GM12865 (cell line): ENCODE measurements around the gene SASH1.

ENCODE experiments used
- DNase-seq: peaks from one replicate; pipeline ENCODE4 v3.0.0; 2010; ENCODE audit warnings: low read depth
- H3K4me3 ChIP-seq: 2 replicates; pipeline ENCODE4 v1.5.1; 2011; ENCODE audit warnings: mild to moderate bottlenecking, low read depth, low read length, control low read depth
- TF ChIP-seq, protein P1 (sequence below): IDR thresholded peaks from 2 replicates; pipeline ENCODE4 v1.5.1; 2011; ENCODE audit warnings: low read length, control low read depth, low read depth, inconsistent platforms; ENCODE audit not compliant: insufficient read depth; ENCODE audit errors: missing control alignments

The SASH1 gene

DNA sequence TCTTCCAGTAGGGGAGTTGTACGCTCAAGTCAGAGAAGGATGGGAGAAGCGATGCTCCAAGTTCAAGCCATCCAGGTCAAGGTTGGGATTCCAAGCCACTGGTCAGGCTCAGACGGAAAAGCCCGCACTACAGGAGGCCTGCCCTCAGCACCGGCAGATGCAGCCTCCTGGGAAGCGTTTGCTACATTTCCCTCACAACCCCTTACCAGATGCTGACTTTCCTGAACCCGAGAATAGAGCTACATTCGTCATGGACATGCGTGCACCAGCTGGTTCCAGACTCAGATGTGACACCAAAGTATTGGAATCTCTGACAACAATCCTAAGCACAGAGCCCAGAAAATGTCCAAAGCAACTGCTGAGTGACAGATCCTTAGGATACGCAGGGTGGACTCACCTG, 174.8 kb downstream of the SASH1 start:
- no peak for DNase-seq
- no peak overlapping the region for H3K4me3 ChIP-seq
- TF ChIP-seq, protein P1, sequence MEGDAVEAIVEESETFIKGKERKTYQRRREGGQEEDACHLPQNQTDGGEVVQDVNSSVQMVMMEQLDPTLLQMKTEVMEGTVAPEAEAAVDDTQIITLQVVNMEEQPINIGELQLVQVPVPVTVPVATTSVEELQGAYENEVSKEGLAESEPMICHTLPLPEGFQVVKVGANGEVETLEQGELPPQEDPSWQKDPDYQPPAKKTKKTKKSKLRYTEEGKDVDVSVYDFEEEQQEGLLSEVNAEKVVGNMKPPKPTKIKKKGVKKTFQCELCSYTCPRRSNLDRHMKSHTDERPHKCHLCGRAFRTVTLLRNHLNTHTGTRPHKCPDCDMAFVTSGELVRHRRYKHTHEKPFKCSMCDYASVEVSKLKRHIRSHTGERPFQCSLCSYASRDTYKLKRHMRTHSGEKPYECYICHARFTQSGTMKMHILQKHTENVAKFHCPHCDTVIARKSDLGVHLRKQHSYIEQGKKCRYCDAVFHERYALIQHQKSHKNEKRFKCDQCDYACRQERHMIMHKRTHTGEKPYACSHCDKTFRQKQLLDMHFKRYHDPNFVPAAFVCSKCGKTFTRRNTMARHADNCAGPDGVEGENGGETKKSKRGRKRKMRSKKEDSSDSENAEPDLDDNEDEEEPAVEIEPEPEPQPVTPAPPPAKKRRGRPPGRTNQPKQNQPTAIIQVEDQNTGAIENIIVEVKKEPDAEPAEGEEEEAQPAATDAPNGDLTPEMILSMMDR = no peak

DNA sequence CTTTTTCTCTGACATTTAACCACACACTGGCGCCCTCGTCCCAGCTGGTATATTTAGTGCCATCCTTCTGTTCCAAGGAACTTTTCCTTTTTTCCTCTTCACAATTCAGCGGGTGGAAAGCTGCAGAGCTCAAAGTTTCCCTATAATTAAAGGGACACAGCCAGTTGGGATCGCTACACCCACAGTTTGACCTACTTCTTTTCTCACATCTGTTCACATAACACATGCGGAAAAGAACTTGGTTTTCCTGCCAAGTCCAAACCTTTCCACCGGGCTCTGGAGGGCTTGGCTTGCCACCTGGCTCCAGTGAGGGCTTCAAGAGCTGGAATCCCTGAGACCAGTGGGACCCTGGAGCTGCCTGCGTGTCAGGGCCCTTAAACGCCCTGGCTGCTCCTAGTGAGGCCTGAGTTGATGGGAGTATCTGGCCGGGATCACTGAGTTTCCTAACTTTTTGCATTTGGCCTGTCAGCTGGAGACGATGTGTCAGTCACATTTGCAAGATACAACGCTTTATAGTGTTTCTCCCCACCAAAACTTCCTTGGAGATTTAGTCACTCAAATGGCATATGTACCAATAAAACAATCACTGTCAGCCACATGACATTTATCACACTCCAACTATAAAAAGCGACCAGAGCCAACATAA, 176.0 kb downstream of the SASH1 start:
- DNase-seq = no peak
- TF ChIP-seq, protein P1 = no peak
- no peak overlapping the region for H3K4me3 ChIP-seq

DNA sequence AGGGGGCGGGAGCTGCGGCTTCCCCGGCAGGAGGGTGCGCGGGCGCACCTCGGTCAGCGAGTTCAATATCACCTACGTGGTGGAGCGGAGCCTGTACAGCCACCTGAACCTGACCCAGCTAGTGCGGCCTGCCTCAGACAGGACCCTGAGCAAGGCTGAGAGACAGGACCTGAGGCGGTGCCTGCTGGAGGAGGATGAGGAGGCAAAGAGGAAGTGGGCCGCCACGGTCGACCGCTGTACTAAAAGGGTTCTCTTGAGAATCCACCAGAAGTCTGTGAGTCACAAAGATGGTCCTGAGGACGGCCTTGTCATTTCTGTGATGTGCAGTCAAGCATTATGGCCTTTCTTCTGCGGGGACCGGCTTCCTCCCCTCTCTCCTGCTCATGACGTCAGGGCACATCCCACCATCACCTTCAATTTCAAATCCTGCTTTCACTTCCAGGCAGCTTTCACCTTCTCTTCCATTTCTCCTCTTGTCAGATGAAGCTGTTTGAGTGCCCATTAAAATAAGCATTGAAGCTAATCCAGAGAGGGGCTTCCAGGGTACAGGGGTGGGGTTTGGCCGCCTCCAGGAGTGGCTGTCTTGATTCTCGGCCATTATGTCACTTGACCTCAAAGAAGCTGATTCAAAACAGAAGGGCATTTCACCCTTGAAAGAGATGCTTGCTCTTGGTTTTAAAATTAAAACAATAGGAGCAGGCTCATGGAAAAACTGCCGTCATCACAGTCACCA, 177.6 kb downstream of the SASH1 start:
- TF ChIP-seq, protein P1 = no peak
- DNase-seq = peak; percentile 85
- no peak overlapping the region for H3K4me3 ChIP-seq

DNA sequence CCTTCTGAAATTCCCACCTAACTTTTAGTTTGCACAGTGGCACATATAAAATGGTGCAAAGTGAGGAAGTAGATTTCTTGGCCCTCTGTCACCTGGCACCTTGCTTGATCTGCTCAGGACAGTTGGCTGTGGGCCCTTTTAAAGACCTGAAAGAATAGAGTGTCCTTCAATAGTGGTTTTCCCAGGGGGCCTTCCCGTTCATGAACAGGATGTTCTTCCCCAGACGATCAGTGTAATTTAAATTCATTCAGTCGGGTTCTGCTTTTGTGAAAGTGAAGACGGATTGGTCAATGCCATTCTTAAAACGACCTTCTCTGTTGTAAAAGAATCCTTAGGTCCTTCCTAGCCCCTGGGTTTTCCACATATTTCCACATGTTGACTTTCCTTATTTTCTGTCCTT, 178.5 kb downstream of the SASH1 start:
- DNase-seq = no peak

DNA sequence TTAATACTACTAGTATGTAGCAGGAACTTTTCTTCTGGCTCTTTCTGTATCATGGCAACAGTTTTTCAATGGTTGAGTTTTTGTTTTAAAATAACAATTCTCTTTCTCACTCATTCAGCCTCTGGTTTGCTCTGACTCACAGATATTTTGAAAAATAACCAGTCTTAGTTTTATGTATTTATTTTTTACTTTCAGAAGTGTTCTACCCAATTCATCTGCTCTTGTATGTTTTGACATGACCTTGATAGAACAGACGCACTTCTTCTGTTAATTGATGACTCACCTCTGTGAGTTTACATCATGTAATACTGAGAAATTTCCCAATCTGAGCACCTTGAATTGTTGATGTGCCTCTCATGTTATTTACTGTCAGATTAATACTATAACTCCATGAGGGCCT, 178.9 kb downstream of the SASH1 start:
- H3K4me3 ChIP-seq = no peak overlapping the region
- TF ChIP-seq, protein P1 = no peak
- no peak for DNase-seq

More for the DNA sequence above, 178.5 kb downstream of the SASH1 start:
- TF ChIP-seq, protein P1 = no peak
- H3K4me3 ChIP-seq = no peak overlapping the region

DNA sequence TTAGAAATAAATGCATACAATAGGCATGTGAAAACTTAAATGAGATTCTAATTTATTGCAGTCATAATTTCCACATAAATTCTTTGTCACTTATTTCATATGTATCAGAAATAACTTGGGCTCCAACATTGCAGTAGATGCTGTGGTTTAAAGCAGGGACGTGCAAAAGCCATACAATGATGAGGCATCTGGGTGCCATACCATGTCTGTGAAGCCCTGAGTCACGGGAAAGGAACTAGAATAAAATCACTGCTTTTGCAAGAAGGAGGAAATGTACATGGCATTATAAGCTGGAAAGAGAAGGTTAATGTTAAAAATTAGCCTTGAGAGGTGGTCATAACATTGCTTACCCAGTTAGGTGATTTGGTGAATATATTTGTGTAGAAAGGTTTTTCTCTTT, 180.4 kb downstream of the SASH1 start:
- TF ChIP-seq, protein P1 = no peak
- H3K4me3 ChIP-seq = no peak overlapping the region
- no peak for DNase-seq

DNA sequence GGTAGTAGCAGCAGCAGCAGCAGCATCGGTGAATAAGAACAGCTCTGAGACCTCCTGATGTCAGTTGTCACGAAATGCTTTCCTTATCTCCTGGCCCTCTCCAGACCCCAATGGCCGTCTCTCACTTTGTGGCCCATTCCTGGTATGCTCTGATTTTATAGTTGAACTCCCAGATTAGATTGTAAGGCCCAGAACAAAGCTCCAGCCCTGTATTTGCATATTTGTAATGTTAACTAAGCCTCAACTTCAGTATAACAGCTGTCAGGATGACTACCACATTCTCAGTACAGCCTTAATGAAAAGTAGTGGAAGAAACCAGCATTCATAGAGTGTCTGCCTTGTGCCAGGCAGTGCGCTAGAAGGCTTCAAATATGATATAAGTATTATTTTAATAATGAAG, 180.9 kb downstream of the SASH1 start:
- TF ChIP-seq, protein P1 = no peak
- H3K4me3 ChIP-seq = no peak overlapping the region
- no peak for DNase-seq
